ENCODE results near the gene KDF1. TPM values are rescaled to one million over a fixed set of nuclear protein-coding genes. Genes with fewer than 3 reads are reported as not detected.

The KDF1 gene
- total and polyA plus RNA-seq, 2 of the 13 experiments (the other 11 are each of a cell fraction or from before 2014, with no cell fraction given) = 1.9 to 4.9 TPM

- TF ChIP-seq, protein P1, sequence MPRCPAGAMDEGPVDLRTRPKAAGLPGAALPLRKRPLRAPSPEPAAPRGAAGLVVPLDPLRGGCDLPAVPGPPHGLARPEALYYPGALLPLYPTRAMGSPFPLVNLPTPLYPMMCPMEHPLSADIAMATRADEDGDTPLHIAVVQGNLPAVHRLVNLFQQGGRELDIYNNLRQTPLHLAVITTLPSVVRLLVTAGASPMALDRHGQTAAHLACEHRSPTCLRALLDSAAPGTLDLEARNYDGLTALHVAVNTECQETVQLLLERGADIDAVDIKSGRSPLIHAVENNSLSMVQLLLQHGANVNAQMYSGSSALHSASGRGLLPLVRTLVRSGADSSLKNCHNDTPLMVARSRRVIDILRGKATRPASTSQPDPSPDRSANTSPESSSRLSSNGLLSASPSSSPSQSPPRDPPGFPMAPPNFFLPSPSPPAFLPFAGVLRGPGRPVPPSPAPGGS (CRISPR knock-in tag; IDR thresholded peaks at IDR 0.05) = peak; percentile 84; the same call in 1 of the 2 replicates
- TF ChIP-seq THAP8 (CRISPR knock-in tag; IDR thresholded peaks at IDR 0.05; ENCODE audit: borderline replicate concordance) (no peak), NFIC (IDR thresholded peaks at IDR 0.05; ENCODE audit: low read length) (peak; percentile 90), ZNF362 (CRISPR knock-in tag; IDR thresholded peaks at IDR 0.05; ENCODE audit: borderline replicate concordance) (peak; percentile 99), BATF2 (CRISPR knock-in tag; IDR thresholded peaks at IDR 0.05) (peak; percentile 93), STAG1 (CRISPR knock-in tag; IDR thresholded peaks at IDR 0.05) (peak; percentile 40), NCOA5 (CRISPR knock-in tag; IDR thresholded peaks at IDR 0.05) (peak; percentile 88), MEIS1 (CRISPR knock-in tag; IDR thresholded peaks at IDR 0.05; ENCODE audit: borderline replicate concordance) (peak; percentile 99), ZMYM4 (CRISPR knock-in tag; IDR thresholded peaks at IDR 0.05) (peak; percentile 72), ZNF383 (CRISPR knock-in tag; IDR thresholded peaks at IDR 0.05; ENCODE audit: borderline replicate concordance) (no peak), MTF2 (CRISPR knock-in tag; IDR thresholded peaks at IDR 0.05; ENCODE audit: borderline replicate concordance) (no peak), GZF1 (CRISPR knock-in tag; IDR thresholded peaks at IDR 0.05) (peak; percentile 45), AFF4 (CRISPR knock-in tag; IDR thresholded peaks at IDR 0.05) (peak; percentile 98), ZNF230 (CRISPR knock-in tag; IDR thresholded peaks at IDR 0.05) (peak; percentile 95; the same call in 1 of the 2 replicates)
- TF ChIP-seq, protein P2, sequence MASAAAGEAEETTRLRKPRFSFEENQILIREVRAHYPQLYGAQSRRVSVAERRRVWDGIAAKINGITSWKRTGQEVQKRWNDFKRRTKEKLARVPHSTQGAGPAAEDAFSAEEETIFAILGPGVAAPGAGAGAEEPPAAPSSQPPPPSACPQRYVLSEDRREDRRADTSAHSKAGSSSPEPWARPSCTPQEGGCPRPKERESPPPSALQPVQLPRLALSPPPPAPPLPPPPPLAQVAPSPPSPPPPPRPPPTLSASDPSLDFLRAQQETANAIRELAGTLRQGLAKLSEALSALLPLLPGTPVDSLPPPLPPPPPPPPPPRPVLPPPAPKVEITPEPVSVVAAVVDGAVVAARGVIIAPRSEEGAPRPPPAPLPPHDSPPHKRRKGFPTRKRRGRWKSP (CRISPR knock-in tag; IDR thresholded peaks at IDR 0.05) = peak; percentile 92
- TF ChIP-seq, protein P3, sequence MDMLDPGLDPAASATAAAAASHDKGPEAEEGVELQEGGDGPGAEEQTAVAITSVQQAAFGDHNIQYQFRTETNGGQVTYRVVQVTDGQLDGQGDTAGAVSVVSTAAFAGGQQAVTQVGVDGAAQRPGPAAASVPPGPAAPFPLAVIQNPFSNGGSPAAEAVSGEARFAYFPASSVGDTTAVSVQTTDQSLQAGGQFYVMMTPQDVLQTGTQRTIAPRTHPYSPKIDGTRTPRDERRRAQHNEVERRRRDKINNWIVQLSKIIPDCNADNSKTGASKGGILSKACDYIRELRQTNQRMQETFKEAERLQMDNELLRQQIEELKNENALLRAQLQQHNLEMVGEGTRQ (IDR thresholded peaks at IDR 0.05; ENCODE audit: low read depth, low read length) = peak; percentile 77
- TF ChIP-seq, protein P3 (CRISPR knock-in tag; IDR thresholded peaks at IDR 0.05; ENCODE audit: borderline replicate concordance) = peak; percentile 85
Observed at GRCh38 chr1:26913754-26914619, 46.3 kb downstream of the KDF1 start, which contains the start of gene NR0B2 (continued).
